K562 (cell line): ENCODE results near the gene ATP1A2. TPM values are rescaled to one million over a fixed set of nuclear protein-coding genes. Genes with fewer than 3 reads are reported as not detected.

Experiments
- BCL6 ChIP-seq: fragments of 250-450 bp; sonication (Bioruptor Pico); IDR thresholded peaks from 2 replicates; pipeline ENCODE4 v1.4.0; 2020
- HSF4 ChIP-seq: fragments of 250-450 bp; sonication (Bioruptor Pico); IDR thresholded peaks from 2 replicates; pipeline ENCODE4 v2.1.2; 2022; ENCODE audit warnings: mild to moderate bottlenecking, moderate library complexity, borderline replicate concordance
- SAP30 ChIP-seq: fragments of 200-600 bp; sonication (generic); IDR thresholded peaks from 2 replicates; pipeline ENCODE4 v1.6.1; 2012; ENCODE audit warnings: borderline replicate concordance, low read depth, mild to moderate bottlenecking, moderate library complexity, low read length, control low read depth, inconsistent platforms; ENCODE audit not compliant: insufficient read depth, poor library complexity, severe bottlenecking
- STAT5A ChIP-seq: IDR thresholded peaks from 2 replicates; pipeline ENCODE4 v1.6.1; 2012; ENCODE audit warnings: low read length, inconsistent platforms, borderline replicate concordance
- TEAD4 ChIP-seq, 2 experiments: sonication (generic) in 1 of 2; formaldehyde crosslinking in 1 of 2; IDR thresholded peaks; 2 replicates each; pipeline versions ENCODE4 v1.6.1 to v1.8.0; 2012 to 2022; ENCODE audit warnings: borderline replicate concordance in 1 of 2, inconsistent platforms in 1 of 2, low read length in 1 of 2, mild to moderate bottlenecking in 1 of 2, missing genetic modification reagents in 1 of 2
- polyA plus RNA-seq, 8 experiments: library from polyadenylated mRNA; depleted of rRNA in 4 of 8; stranded (reverse) in 5 of 8; unstranded in 3 of 8; fragments of >200 nt; fragmentation: Nextera tagmentation in 2 of 8; fragmentation: Illumina TruSeq in 1 of 8; extraction: Ambion mirVana in 2 of 8; extraction: Trizol in 1 of 8; gene quantifications; 2 replicates each; pipeline versions ENCODE4 v1.2.1 to v1.2.3, GENCODE V29; 2011 to 2014; ENCODE audit warnings: inconsistent platforms in 1 of 8, missing spikeins in 1 of 8
- total RNA-seq, 7 experiments: library from RNA; depleted of rRNA in 6 of 7; stranded (reverse); fragments of >200 nt in 6 of 7; fragmentation: Illumina TruSeq in 2 of 7; extraction: Trizol in 2 of 7; gene quantifications; 2 replicates each; pipeline versions ENCODE4 v1.2.1 to v1.2.3, GENCODE V29; 2011 to 2021; ENCODE audit warnings: low replicate concordance in 1 of 7
- TF ChIP-seq, protein P1 (sequence below): fragments of 250-450 bp; sonication (Bioruptor Pico); IDR thresholded peaks from 2 replicates; pipeline ENCODE4 v1.6.1; 2021; ENCODE audit warnings: mild to moderate bottlenecking
- TF ChIP-seq, protein P2 (sequence below): sonication (generic); formaldehyde crosslinking; IDR thresholded peaks from 2 replicates; pipeline ENCODE4 v1.5.0; 2020; ENCODE audit warnings: missing genetic modification reagents
- TF ChIP-seq, protein P3 (sequence below): fragments of 450-650 bp; IDR thresholded peaks from one replicate; pipeline ENCODE4 v1.6.1; 2018; ENCODE audit warnings: mild to moderate bottlenecking, moderate library complexity; ENCODE audit not compliant: partially characterized antibody
- TF ChIP-seq, protein P4 (sequence below): fragments of 200-600 bp; sonication (generic); IDR thresholded peaks from one replicate; pipeline ENCODE4 v1.6.1; 2012; ENCODE audit warnings: mild to moderate bottlenecking, low read depth, low read length, inconsistent platforms

ATP1A2 gene
- total and polyA plus RNA-seq, 9 of the 15 experiments (the other 6 are each of a cell fraction or from before 2014, with no cell fraction given): 0.04 to 0.11 (median 0.09) TPM; not detected in 6

DNA sequence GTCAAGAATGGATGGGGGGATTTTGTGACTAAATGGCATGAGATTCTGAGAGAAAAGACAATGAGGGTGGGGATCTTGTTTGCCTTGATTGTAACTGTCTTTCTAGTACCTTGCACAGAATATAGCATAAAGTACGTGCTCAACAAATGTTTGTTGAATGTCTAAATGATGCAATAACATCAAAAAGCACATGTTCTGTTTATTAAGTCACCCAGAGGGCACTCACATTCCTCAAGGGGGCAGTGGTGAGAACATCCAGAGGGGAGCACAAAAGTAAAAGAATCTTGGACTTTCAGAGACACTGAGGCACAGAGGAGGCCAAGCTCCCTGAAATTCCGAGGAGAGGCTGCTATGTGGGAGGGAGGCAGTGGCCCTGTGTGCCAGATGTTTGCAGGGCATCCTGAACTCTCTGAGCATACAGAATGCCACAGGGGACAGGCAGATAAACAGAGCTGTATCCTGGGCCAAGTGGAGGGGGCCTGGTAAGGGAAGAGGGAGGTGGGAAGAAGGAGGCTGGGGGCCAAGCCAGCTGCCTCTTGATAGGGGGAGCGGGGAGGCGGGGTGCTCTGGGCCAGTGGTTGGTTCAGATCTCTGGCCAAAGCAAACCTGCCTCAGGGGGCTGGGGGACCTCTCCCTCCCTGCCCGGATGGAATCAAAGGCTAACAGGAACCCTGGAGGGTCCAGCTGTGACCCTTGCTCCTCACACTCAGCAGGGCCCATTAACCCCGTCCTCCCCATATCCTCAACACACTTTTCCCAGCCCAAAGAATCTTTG, 6.5 kb upstream of the ATP1A2 start (continued):
- TF ChIP-seq BCL6 (CRISPR knock-in tag): no peak
- TF ChIP-seq, protein P1, sequence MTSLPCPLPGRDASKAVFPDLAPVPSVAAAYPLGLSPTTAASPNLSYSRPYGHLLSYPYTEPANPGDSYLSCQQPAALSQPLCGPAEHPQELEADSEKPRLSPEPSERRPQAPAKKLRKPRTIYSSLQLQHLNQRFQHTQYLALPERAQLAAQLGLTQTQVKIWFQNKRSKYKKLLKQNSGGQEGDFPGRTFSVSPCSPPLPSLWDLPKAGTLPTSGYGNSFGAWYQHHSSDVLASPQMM (CRISPR knock-in tag): no peak
- TF ChIP-seq, protein P2, sequence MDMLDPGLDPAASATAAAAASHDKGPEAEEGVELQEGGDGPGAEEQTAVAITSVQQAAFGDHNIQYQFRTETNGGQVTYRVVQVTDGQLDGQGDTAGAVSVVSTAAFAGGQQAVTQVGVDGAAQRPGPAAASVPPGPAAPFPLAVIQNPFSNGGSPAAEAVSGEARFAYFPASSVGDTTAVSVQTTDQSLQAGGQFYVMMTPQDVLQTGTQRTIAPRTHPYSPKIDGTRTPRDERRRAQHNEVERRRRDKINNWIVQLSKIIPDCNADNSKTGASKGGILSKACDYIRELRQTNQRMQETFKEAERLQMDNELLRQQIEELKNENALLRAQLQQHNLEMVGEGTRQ (CRISPR knock-in tag): no peak
- peak; percentile 77 for TF ChIP-seq TEAD4 (IDR thresholded peaks at IDR 0.05; ENCODE audit: low read length)
- peak; percentile 80; the same call in 1 of the 2 replicates for TF ChIP-seq TEAD4 (CRISPR knock-in tag; IDR thresholded peaks at IDR 0.05; ENCODE audit: borderline replicate concordance)
- no peak for TF ChIP-seq STAT5A
- TF ChIP-seq, protein P3, sequence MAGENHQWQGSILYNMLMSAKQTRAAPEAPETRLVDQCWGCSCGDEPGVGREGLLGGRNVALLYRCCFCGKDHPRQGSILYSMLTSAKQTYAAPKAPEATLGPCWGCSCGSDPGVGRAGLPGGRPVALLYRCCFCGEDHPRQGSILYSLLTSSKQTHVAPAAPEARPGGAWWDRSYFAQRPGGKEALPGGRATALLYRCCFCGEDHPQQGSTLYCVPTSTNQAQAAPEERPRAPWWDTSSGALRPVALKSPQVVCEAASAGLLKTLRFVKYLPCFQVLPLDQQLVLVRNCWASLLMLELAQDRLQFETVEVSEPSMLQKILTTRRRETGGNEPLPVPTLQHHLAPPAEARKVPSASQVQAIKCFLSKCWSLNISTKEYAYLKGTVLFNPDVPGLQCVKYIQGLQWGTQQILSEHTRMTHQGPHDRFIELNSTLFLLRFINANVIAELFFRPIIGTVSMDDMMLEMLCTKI: no peak
- no peak for TF ChIP-seq SAP30
- TF ChIP-seq, protein P4, sequence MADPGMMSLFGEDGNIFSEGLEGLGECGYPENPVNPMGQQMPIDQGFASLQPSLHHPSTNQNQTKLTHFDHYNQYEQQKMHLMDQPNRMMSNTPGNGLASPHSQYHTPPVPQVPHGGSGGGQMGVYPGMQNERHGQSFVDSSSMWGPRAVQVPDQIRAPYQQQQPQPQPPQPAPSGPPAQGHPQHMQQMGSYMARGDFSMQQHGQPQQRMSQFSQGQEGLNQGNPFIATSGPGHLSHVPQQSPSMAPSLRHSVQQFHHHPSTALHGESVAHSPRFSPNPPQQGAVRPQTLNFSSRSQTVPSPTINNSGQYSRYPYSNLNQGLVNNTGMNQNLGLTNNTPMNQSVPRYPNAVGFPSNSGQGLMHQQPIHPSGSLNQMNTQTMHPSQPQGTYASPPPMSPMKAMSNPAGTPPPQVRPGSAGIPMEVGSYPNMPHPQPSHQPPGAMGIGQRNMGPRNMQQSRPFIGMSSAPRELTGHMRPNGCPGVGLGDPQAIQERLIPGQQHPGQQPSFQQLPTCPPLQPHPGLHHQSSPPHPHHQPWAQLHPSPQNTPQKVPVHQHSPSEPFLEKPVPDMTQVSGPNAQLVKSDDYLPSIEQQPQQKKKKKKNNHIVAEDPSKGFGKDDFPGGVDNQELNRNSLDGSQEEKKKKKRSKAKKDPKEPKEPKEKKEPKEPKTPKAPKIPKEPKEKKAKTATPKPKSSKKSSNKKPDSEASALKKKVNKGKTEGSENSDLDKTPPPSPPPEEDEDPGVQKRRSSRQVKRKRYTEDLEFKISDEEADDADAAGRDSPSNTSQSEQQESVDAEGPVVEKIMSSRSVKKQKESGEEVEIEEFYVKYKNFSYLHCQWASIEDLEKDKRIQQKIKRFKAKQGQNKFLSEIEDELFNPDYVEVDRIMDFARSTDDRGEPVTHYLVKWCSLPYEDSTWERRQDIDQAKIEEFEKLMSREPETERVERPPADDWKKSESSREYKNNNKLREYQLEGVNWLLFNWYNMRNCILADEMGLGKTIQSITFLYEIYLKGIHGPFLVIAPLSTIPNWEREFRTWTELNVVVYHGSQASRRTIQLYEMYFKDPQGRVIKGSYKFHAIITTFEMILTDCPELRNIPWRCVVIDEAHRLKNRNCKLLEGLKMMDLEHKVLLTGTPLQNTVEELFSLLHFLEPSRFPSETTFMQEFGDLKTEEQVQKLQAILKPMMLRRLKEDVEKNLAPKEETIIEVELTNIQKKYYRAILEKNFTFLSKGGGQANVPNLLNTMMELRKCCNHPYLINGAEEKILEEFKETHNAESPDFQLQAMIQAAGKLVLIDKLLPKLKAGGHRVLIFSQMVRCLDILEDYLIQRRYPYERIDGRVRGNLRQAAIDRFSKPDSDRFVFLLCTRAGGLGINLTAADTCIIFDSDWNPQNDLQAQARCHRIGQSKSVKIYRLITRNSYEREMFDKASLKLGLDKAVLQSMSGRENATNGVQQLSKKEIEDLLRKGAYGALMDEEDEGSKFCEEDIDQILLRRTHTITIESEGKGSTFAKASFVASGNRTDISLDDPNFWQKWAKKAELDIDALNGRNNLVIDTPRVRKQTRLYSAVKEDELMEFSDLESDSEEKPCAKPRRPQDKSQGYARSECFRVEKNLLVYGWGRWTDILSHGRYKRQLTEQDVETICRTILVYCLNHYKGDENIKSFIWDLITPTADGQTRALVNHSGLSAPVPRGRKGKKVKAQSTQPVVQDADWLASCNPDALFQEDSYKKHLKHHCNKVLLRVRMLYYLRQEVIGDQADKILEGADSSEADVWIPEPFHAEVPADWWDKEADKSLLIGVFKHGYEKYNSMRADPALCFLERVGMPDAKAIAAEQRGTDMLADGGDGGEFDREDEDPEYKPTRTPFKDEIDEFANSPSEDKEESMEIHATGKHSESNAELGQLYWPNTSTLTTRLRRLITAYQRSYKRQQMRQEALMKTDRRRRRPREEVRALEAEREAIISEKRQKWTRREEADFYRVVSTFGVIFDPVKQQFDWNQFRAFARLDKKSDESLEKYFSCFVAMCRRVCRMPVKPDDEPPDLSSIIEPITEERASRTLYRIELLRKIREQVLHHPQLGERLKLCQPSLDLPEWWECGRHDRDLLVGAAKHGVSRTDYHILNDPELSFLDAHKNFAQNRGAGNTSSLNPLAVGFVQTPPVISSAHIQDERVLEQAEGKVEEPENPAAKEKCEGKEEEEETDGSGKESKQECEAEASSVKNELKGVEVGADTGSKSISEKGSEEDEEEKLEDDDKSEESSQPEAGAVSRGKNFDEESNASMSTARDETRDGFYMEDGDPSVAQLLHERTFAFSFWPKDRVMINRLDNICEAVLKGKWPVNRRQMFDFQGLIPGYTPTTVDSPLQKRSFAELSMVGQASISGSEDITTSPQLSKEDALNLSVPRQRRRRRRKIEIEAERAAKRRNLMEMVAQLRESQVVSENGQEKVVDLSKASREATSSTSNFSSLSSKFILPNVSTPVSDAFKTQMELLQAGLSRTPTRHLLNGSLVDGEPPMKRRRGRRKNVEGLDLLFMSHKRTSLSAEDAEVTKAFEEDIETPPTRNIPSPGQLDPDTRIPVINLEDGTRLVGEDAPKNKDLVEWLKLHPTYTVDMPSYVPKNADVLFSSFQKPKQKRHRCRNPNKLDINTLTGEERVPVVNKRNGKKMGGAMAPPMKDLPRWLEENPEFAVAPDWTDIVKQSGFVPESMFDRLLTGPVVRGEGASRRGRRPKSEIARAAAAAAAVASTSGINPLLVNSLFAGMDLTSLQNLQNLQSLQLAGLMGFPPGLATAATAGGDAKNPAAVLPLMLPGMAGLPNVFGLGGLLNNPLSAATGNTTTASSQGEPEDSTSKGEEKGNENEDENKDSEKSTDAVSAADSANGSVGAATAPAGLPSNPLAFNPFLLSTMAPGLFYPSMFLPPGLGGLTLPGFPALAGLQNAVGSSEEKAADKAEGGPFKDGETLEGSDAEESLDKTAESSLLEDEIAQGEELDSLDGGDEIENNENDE: no peak
- no peak for TF ChIP-seq HSF4 (CRISPR knock-in tag)
